IPS-15b (cell line): ENCODE results near the gene RAB5B.
"Not testable (repeated sequence)": the region's sequence is repeated elsewhere in the genome, so short reads cannot be mapped to it uniquely, and the experiment has no call there.

Experiments
- H3K27me3 ChIP-seq: one replicate; pipeline ENCODE4 v1.6.1; 2013; ENCODE audit warnings: low read length; ENCODE audit not compliant: control insufficient read depth, insufficient read depth
- H3K36me3 ChIP-seq: one replicate; pipeline ENCODE4 v1.6.1; 2013; ENCODE audit warnings: low read length; ENCODE audit not compliant: control insufficient read depth, insufficient read depth
- H3K4me1 ChIP-seq: one replicate; pipeline ENCODE4 v1.6.1; 2013; ENCODE audit warnings: mild to moderate bottlenecking, low read length; ENCODE audit not compliant: control insufficient read depth, insufficient read depth
- H3K4me3 ChIP-seq: one replicate; pipeline ENCODE4 v1.5.1; 2013; ENCODE audit warnings: low read depth, low read length
- H3K9ac ChIP-seq: one replicate; pipeline ENCODE4 v1.6.1; 2013; ENCODE audit warnings: low read depth, mild to moderate bottlenecking, low read length
- H3K9me3 ChIP-seq: one replicate; pipeline ENCODE4 v1.6.1; 2013; ENCODE audit warnings: mild to moderate bottlenecking, low read length; ENCODE audit not compliant: control insufficient read depth, insufficient read depth

RAB5B gene

GRCh38 chr12:55972911-55973598 lies 823 bp upstream of the RAB5B start:
- no peaks in the 10 kb centered on the region for H3K9me3 ChIP-seq
- H3K4me1 ChIP-seq, result peaks cover 3% of the 10 kb centered on the region
- H3K36me3 ChIP-seq, result peaks cover 4% of the 10 kb centered on the region

DNA sequence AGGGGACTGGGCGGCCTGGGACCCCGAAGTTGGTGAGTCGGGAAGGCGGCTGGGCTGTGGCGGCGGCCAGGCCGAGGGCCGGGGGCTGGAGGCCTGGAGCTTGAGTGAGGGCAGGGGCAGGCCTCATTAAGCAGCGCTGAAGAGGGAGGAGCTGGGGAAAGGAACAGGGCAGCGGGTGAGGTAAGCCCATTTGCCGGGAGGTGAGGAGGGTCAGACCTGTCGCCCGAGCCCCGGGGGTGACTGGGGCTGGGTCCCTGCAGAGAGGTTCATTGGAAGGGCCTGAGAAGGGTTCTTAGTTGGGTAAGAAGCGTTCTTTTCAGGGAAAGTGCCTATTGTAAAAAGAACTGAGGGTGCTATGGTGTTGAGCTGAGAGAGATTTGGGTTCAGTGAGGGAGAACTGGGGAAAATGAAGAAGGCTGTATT lies 441 bp downstream of the RAB5B start:
- Histone ChIP-seq H3K27me3 (no peaks in the 10 kb centered on the region), H3K9ac (peak overlapping the region; percentile 84), H3K4me3 (peak overlapping the region; percentile 91), H3K9me3 (no peaks in the 10 kb centered on the region), H3K4me1 (peaks cover 3% of the 10 kb centered on the region), H3K36me3 (peaks cover 4% of the 10 kb centered on the region)

More at GRCh38 chr12:55972911-55973598, 823 bp upstream of the RAB5B start:
- Histone ChIP-seq H3K4me3 (peak overlapping the region; percentile 49), H3K27me3 (no peaks in the 10 kb centered on the region), H3K9ac (no peak overlapping the region)

DNA sequence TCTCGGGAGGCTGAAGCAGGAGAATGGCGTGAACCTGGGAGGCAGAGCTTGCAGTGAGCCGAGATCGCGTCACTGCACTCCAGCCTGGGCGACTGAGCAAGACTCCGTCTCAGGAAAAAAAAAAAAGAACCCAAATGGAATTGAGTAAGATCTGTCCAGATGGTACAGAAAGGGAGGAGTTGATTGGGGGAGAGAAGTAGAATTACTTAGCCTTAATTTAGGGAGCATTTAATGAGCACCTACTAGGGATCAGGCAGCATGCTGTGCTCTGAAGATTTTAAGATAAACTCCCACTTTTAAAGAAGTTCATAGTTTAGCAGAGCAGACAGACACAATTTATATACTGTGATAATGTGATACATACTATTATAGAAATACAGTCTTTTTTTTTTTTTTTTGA lies 4.5 kb downstream of the RAB5B start:
- Histone ChIP-seq H3K9ac (no peak overlapping the region), H3K36me3 (peaks cover 11% of the 10 kb centered on the region), H3K4me3 (no peak overlapping the region), H3K27me3 (no peaks in the 10 kb centered on the region), H3K4me1 (peaks cover 3% of the 10 kb centered on the region), H3K9me3 (no peaks in the 10 kb centered on the region)

DNA sequence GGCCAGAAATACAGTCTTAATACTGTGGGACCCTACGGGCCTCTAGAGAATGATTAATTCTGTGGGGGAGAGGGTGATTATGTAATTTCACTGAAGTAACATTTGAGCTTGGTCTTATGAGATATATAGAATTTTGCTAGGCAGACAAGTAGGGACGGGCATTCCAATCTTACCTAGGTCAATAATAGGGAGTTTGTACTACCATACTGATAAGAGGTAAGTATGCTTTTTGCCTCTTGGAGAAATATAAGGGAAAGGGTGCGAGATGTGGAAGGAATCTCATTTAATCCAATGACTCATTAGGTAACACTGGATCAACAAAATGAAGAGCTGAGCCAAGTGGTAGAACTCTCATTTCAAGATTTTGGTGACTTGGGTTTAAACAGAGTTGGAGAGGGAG lies 5.2 kb downstream of the RAB5B start:
- H3K4me3 ChIP-seq, result no peak overlapping the region
- H3K4me1 ChIP-seq, result peaks cover 3% of the 10 kb centered on the region
- H3K9me3 ChIP-seq, result no peaks in the 10 kb centered on the region
- H3K36me3 ChIP-seq, result peaks cover 11% of the 10 kb centered on the region
- no peak overlapping the region for H3K9ac ChIP-seq
- H3K27me3 ChIP-seq, result no peaks in the 10 kb centered on the region

- H3K27me3 ChIP-seq, H3K9me3 ChIP-seq, H3K4me3 ChIP-seq, H3K4me1 ChIP-seq, H3K9ac ChIP-seq: not testable (repeated sequence)
- H3K36me3 ChIP-seq, result peaks cover 11% of the 10 kb centered on the region
Observed at GRCh38 chr12:55981882-55982281, 8.0 kb downstream of the RAB5B start.

DNA sequence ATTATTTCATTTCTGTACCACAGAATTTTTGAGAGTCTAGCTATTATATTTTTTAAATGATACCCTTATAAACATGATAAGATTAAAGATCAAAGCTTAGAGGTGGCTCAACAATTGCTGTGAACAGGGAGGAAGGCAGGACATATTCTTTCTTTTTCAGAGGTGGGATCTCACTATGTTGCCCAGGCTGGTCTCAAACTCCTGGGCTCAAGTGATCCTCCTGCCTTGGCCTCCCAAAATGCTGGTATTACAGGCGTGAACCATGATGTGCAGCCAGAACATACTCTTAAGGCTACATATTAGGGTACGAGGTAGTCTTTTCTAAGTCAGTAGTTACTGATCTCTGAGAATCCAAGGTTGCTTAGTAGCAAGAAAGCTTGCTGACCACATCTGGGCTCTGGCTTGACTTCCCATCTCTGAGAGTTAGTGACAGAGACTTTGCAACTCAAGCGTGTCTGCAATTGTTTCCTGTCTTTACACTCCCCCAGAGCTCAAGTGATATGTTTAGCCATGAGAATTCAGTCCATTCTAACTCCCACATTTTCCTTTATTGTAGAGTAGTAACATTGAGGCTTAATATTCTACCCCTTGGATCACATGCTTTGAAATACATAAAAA lies 8.6 kb downstream of the RAB5B start:
- Histone ChIP-seq H3K27me3 (no peaks in the 10 kb centered on the region), H3K4me3 (no peak overlapping the region), H3K36me3 (peaks cover 11% of the 10 kb centered on the region), H3K9me3 (no peaks in the 10 kb centered on the region), H3K9ac (no peak overlapping the region), H3K4me1 (no peaks in the 10 kb centered on the region)

- Histone ChIP-seq H3K36me3 (peaks cover 9% of the 10 kb centered on the region), H3K4me3 (no peak overlapping the region), H3K9ac (no peak overlapping the region), H3K4me1 (no peaks in the 10 kb centered on the region), H3K27me3 (no peaks in the 10 kb centered on the region), H3K9me3 (no peaks in the 10 kb centered on the region)
Observed at GRCh38 chr12:55983232-55983842, 9.5 kb downstream of the RAB5B start.

- Histone ChIP-seq H3K4me1 (no peaks in the 10 kb centered on the region), H3K9ac (no peak overlapping the region), H3K4me3 (no peak overlapping the region), H3K27me3 (no peaks in the 10 kb centered on the region), H3K36me3 (peaks cover 17% of the 10 kb centered on the region), H3K9me3 (no peaks in the 10 kb centered on the region)
Observed at GRCh38 chr12:55984861-55985260, 11.0 kb downstream of the RAB5B start.

DNA sequence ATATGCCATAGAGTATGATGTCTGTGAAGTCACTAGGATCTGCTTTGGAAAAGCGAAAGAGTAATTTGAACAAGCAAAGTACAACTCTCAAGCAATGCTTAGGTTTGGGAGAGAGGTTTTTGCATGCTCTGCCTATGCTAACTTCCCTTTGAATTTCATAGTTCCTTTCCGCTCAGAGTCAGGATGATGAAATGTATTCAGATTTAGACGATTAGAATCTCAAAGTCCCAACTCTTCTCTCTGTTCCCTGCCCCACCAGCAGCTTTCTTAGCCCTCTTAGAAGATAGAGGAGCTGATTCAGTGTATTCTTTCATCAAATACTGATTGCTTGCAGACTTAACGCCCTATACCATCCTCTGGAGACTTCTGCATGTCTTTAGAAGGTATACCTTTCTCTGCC lies 11.5 kb downstream of the RAB5B start:
- Histone ChIP-seq H3K9me3 (no peaks in the 10 kb centered on the region), H3K9ac (no peak overlapping the region), H3K4me1 (no peaks in the 10 kb centered on the region), H3K4me3 (no peak overlapping the region), H3K27me3 (no peaks in the 10 kb centered on the region), H3K36me3 (peaks cover 17% of the 10 kb centered on the region)

DNA sequence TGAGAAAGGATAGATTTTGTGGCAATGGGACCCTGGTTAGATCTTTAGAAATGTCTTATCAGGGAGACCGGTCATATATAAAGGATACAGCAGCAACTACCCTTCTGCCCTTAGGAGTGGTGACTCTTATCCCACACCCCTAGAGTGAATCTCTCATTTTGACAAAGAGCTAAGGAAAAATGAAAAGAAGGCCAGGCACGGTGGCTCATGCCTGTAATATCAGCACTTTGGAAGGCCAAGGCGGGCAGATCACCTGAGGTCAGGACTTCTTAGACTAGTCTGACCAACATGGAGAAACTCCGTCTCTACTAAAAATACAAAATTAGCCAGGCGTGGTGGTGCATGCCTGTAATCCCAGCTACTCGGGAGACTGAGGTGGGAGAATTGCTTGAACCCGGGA lies 12.1 kb downstream of the RAB5B start:
- H3K9ac ChIP-seq, H3K9me3 ChIP-seq, H3K27me3 ChIP-seq, H3K4me1 ChIP-seq, H3K4me3 ChIP-seq: not testable (repeated sequence)
- peaks cover 17% of the 10 kb centered on the region for H3K36me3 ChIP-seq

- no peak overlapping the region for H3K9ac ChIP-seq
- no peak overlapping the region for H3K4me3 ChIP-seq
- no peaks in the 10 kb centered on the region for H3K27me3 ChIP-seq
- H3K9me3 ChIP-seq, result no peaks in the 10 kb centered on the region
- peaks cover 32% of the 10 kb centered on the region for H3K36me3 ChIP-seq
- H3K4me1 ChIP-seq, result no peaks in the 10 kb centered on the region
Observed at GRCh38 chr12:55991110-55991509, 17.2 kb downstream of the RAB5B start.

GRCh38 chr12:55993230-55993853 lies 19.5 kb downstream of the RAB5B start:
- peaks cover 30% of the 10 kb centered on the region for H3K36me3 ChIP-seq
- H3K4me3 ChIP-seq, result no peak overlapping the region
- H3K9ac ChIP-seq, result no peak overlapping the region
- no peaks in the 10 kb centered on the region for H3K4me1 ChIP-seq
- H3K27me3 ChIP-seq, result no peaks in the 10 kb centered on the region
- H3K9me3 ChIP-seq, result no peaks in the 10 kb centered on the region
